Ecto neural progenitor cell (in vitro differentiated cells): ENCODE data around the gene NCKAP5.
"Not testable (repeated sequence)": the region's sequence is repeated elsewhere in the genome, so short reads cannot be mapped to it uniquely, and the experiment has no call there.

ENCODE experiments used
- DNase-seq: peaks from one replicate; pipeline ENCODE4 v3.0.0-alpha.2; 2018; ENCODE audit warnings: low spot score

Gene NCKAP5

DNA sequence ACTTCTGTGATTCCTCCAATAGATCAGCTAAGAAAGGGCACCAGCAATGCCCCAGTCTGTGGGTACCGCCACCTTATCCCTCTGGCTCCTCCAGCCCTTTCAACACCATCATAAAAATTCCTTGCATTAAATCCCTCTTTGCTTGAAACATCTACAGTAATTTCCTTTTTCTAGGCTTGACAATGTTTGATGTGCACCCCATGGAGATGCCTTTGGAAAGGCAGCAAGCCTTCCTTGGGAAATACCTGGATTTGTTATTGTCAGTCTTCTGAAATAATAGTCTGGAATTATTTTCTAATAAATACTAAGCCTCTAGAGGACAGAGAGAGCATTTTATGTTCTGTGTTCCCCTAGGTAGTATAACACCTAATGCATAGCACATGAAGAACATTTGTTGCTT is 46.1 kb downstream of the NCKAP5 start:
- no peak for DNase-seq

DNA sequence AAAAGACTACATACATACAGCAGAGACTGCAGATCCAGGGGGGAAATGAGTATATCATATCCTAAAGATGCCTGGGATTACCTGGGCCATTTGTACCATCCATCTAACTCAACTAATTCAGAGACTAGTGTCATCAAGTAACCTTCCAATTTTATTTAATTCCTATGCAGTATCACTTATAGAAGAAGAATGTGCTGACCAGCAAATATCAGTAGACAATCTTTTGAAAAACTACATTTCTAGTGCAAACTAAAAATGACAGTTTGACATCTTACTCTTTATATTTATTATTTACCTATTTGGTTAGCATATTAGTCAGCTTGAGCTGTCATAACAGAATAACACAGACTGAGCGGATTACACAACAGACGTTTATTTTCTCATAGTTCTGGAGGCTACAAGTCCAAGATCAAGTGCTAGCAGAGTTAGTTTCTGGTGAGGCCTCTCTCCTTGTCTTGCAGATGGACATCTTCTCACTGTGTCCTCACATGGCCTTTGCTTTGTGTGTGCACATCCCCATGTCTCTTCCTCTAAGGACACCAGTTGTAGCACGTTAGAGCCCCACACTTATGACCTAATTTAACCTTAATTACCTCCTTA is 47.0 kb downstream of the NCKAP5 start:
- DNase-seq = no peak

DNA sequence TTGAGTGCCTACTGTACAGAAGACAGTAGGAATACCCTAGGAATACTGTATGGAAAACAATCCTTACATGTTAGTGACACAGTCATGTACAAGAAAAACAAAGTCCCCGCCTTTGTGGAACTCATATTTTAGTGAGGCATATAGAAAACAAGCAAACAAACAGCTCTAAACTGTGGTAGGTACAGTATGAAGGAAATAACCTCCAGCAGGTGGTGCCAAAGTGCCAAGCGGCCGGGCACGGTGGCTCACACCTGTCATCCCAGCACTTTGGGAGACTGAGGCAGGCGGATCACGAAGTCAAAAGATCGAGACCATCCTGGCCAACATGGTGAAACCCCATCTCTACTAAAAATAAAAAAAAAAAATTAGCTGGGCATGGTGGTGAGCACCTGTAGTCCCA is 48.6 kb downstream of the NCKAP5 start:
- DNase-seq = not testable (repeated sequence)

DNA sequence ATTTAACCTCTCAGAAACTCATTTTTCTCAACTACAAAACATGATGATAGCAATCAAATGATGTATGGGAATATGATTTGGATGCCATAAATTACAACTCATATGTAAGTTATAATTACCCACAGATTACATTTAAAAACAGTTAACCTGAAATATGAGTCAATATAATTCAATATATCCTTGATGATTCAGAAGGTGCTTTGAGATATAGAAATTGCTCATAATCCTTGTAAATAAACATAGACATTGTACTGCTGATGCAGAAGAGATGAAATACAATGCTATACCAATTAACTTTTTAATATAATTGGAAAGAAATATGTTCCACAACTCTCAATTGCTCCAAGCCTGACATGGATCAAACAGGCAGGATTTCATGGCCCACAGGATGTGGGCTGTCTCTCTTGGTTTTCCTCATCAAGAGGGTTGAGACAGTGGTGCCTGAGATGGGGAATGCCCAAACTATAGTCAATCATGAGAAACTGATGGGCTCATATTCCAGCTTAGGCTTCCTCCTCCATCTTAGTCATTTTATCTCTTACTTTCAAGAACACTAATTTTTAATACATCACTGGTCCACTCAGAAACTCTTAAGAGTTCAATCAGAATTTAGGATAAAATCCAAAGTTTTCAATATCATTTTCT is 49.4 kb downstream of the NCKAP5 start:
- DNase-seq = no peak

DNA sequence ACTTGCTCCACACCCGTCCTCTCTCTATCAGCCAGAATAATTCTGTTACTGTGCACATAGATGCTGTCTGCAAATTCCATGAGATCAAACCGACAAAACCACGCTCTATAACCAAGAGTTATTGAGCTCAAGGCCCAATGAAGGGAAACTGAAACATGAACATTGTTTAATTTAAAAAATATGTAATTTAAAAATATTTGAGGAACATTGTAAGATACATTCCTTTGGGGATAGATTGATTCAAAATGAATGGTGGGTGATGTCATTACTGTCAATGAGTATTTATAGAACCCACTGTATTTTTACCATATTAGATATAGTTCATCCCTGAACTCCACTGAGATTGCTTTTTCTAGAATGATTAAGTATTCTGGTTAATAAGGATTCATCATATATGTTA is 50.4 kb downstream of the NCKAP5 start:
- DNase-seq = no peak

DNA sequence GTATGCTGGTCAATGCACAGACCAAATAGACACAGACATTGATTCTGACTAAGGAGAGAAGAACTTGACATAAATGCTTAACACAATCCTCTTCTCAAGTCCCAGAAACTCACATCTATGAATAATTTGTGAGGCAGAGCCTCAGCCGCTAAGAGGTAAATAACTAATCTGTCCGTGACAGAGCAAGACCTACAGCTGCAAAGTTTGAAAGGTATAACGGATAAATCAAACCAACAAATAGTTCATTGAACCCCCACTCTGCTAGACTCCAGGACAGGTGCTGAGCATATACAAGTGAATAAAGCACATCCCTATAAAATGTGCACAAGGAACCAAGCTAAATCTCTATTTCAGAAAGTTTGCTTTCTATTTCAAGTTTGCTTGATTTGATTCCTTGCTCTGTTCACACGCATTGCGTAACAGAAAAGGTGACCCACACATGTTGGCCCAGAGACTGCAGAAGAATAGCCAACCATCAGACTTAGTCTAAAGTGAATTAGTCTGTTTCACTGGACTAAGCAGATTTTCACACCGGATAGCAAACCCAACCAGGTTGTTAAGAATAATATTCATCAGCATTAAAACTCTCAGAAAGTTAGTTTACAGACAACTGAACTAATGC is 51.7 kb downstream of the NCKAP5 start:
- DNase-seq = no peak

DNA sequence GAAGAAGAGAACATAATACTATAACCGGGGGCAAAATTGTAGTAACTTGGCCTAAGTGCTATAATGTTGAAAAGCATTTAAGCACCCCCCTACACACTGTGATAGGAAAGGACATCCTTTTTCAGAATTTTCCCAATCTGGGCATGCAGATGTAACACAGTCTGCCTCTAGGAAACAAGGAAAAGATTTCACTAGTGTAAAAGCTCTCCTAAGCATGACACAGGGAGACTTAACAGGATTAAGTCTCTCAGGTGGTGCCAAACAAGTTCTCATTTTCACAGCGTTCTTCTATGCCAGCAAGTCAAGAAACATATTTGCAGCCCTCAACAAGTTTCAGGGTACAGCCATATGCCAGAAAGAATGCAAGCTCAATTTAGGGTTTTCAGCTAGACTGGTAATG is 53.0 kb downstream of the NCKAP5 start:
- no peak for DNase-seq

DNA sequence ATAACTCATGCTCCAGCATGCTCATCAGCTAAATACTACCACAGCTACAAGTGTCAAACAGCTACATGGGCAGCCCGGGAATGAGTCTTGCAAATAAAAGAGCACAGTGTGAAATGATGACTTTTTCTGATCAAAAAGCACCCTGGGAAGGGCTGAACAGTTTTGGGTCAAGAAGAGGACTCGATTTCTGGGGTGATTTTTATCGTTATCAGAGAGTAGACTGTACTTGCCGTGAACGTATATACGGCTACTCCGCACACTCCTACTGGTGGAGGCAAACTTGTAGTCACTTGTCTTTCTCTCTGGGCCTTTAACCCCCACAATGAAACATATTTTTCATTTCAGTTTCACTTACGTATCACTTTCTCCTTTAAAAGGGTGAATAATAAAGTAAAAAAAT is 54.4 kb downstream of the NCKAP5 start:
- no peak for DNase-seq

DNA sequence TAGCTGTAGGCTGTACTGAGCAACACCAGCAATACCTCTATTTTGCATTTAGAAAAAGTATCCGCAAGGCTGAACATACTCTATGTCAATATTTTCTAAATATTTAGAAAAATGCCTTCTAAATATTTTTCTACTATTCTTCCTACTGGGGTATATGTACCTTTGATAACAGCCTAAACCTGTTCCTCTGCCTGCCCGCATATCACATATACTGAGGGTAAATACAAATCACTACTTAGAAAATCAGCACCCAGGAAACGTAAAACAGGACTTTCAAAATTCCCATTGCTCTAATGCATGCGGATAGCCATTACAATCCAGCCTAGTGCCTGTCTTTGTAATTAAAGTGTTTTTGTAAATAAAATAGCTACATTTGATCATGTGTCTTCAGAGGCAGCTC is 56.1 kb downstream of the NCKAP5 start:
- no peak for DNase-seq

DNA sequence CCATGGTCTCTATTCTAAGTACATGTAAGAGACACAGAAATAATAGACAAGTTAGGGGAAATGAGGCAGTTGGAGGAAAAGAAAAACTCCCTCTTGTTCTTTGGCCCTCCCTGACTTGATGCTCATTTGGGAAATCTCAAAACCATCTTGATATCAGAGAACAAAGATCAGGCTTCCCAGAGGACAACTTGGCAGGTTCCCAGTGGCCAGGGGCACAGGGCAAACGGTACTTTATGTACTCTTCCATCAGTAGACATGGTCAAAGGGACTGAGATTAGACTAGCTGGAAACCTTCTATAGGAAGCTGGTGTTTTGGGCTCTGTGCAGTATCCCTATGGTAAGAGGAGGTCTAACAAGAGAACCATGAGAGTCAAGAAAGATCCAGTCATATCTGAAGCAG is 56.6 kb downstream of the NCKAP5 start:
- DNase-seq = no peak

DNA sequence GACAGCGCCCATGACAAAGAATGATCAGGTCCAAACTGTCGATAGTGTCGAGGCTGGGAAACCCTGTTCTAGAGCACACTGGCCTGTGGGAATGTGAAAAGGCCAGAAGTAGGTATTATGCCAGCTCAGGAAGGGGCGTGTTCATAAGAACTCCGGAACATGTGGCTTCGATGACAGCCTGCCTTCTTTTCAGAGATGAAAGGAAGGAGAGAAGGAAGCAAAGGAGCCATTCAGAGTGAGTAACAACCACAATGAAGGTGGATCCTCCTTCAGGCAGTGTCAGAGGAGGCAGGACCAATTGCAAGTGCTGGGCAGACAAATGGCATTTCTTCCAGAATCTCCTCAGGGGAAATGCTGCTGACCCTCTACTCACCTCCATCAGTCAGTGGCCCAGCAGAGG is 58.5 kb downstream of the NCKAP5 start:
- DNase-seq = no peak

DNA sequence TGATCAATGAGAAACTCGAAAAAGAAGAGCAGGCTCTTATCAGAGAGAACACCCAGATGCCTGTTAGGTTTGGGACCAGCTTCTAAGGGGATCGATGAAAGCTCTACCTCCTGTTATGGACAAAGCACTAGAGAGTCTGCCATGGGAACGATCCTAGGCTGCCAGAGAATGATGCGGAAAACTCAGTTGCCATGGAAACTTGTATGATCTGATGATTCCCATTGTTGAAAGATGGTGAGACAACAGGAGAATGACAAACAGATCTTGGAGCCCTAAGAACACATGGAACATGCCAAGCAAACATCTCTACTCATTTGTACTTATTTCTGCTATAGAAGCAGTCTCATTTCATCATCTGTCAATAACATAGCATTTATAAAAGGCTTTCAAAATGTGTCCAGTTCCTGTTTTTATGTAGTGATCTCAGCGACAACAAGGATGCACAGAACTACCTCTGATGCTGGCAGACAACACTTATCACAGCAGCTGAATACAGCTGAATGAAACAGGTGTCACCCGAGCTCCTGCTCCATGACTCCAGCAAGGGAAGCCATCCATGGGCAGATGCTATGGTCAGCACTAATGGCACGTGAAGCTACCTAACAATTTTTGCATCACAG is 59.6 kb downstream of the NCKAP5 start:
- no peak for DNase-seq

DNA sequence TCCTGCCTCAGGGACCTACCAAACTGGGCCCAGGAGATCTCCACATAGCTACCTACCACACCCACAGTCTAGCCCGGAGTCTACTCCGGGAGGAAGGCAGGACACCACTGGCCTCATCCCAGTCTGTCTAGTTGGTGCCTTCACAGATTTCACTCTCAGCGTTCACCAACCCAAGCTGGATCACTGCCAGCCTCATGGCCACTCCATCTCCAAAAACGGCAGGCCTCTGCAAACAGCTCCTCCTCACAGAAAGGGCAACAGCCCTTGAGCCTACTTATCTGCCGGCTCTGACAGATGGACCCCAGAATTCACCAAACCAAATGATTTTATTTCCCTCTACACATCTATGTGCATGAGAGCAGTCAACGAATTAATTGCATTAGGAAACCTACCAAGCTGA is 61.3 kb downstream of the NCKAP5 start:
- DNase-seq = no peak

DNA sequence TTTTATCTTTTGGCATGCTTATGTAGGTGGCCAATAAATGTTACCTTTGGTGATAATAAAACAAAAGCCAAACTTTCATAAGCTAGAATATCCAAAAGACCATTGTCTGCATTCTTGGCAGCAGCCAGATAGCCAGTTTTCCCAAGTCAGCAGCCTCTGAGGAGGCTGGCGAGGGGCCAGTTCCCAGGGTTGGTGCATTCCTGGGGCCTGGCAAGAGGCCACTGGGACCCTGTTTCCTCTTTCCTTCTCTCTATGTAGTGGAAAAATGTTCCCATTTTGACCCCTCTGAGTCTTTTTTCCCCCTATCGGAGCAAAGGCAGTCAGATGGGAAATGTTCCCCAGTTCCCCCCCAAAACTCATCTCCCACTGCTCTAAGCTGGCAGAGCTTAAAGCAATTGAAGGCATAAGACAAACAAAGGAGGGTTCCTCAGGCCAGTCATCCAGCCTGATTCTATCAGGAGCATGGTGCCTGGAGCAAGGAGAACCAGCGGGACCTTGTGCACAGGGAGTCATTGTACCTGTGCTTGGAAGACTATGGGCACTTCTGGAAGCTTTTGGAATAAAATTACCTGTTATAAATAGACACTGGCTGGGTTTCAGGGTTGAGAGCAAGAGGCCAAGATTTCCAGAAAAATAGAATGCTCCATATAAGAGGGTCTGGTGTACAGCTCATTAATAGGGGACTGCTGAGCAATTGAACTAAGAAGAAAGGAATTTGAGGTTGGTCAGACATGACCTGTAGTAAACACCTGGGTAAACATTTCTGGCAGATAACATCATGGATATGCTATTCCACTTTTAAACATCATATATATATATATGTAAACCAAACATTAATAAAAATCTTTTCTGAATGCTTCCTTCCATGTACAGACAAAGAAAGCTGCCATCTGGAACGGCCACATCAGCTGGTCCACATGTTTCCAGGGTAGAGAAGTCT is 63.4 kb downstream of the NCKAP5 start:
- no peak for DNase-seq

DNA sequence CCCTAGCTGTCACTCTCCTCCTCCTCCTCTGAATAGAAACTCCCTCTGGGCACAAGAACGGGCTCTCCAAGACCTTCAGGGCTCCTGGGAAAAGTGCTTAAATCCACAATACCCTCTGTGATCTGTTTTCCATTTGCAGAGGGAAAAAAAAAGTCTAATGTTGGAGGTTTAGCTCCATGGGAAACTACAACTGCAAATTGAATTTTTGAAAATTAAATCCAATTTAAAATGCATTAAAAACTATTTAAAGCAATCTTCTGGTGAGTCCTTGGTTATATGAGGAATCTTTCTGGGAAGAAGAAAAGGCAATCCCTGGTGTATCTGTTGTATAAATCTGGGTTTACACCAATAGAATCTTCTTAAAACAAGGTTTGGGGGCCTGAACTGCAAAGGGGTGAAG is 64.3 kb downstream of the NCKAP5 start:
- no peak for DNase-seq

DNA sequence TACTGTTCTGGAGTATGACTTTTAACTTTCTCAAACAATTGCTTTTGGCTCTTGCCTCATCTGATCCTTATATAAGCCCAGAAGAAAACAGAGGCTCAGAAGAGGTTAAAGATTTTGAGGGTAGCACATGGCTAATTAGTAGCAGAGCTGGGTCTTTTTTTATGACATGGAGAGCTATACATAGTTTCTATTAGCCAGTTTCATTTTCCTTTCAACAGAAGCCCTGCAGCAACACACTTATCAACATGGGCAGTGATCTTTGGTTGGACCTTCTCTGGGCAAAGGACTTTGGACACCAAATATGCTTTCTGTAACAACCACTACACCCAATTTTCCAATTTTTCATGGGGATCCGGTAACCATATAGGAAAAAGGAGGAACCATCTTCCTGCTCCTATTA is 64.9 kb downstream of the NCKAP5 start:
- DNase-seq = no peak

DNA sequence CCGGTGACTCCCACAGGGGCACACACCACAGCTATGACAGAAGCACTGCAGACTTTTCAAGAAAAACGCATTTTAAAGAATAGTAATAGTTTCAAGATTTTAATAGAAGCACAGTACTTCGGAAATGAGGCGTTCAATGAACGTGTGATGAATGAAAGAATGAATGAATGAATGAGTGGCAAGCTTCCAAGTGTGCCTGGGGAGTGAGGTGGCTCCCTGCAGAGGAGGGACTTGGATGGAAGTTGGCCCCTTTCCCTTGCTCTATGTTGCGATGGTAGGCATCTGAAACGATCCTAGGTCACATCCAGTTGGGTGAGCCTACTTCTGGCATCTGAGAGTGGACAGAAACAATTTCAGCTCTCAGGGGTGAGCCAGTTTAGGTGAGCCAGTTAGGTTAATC is 65.6 kb downstream of the NCKAP5 start:
- DNase-seq = no peak

DNA sequence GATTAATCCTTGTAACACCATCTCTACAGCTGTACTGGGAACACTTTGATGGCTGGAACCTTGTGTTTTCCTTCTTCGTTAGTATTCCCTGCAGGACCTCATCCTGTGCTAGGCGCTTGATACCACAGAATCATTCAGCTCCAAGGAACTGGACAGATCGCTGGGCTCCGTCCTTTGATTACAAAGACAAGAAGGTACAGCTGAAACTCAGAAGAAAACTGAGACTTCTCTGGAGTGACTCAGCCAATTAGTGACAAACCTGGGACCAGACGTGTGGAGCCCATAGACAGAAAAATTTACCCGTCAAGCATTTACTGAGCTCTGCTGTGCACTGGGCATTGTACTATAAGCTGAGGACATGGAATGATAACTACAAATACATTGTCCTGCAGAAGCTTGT is 67.3 kb downstream of the NCKAP5 start:
- DNase-seq = no peak

DNA sequence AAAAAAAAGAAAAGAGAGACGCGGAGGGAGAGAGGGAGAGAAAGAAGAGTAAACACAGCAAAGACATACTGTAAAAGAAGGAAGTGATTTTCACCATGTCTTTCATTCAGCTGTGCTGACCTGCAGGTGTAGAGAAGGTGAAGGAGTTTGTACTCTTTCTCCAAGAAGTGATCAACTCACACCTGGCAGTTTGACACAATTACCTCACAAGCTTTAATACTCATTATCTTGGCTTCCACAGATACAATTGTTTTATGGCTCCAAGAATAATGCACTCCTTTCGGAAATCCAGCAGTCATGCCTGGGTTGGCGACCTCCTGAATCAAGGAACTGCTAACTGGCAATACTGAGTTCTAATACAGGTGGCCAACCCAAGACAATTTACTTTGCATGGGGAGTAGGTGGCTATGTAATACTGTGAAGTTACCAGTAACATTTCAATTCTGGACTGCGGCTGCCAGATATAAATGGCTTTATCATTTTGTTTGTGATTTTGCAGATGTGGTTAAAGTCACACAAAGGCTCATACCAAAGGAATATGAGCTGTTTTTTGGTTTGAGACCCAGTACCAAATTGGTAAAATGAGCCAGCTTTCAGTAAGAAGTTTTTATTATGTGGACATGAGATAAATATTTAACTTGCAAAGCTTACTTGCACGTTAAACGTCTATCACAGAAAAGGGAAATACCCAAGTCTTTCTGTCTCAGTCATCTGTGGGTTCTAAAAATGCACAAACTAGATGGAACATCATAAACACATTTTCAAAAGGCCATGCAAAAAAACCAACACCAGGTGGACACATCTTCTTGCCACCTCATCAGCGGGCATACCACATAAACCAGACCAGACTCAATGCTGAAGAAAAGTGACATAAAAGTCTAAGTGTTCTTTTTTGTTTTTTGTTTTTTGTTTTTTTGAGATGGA is 69.3 kb downstream of the NCKAP5 start:
- no peak for DNase-seq

DNA sequence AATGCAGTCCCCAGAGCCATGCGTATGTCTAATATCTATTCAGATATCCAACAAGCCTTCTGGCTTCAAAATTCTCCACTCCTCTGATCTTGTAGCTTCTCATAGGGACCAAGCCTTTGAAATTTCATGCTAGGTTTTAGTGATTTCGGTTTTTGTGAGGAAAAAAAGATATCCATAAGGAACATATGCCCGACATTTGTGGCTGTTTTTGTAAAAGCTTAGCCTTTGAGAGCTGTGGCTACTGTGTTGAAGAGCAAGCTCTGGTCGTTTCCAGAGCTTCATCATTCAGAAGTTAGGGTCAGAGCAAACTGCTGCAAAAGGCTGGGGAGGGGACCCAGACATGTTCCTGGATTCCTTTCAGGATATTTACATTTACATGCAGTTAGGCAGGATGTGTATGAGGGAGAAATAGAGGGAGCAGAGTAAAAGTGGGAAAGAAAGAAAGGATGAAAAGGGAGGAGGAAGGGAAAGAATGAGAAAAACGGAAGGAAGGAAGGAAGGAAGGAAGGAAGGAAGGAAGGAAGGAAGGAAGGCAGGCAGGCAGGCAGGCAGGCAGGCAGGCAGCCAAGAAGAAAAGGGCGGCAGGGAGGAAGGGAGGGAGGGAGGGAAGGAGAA is 70.2 kb downstream of the NCKAP5 start:
- DNase-seq = no peak
